ENCODE measurements around the gene TRIM62.

DNA sequence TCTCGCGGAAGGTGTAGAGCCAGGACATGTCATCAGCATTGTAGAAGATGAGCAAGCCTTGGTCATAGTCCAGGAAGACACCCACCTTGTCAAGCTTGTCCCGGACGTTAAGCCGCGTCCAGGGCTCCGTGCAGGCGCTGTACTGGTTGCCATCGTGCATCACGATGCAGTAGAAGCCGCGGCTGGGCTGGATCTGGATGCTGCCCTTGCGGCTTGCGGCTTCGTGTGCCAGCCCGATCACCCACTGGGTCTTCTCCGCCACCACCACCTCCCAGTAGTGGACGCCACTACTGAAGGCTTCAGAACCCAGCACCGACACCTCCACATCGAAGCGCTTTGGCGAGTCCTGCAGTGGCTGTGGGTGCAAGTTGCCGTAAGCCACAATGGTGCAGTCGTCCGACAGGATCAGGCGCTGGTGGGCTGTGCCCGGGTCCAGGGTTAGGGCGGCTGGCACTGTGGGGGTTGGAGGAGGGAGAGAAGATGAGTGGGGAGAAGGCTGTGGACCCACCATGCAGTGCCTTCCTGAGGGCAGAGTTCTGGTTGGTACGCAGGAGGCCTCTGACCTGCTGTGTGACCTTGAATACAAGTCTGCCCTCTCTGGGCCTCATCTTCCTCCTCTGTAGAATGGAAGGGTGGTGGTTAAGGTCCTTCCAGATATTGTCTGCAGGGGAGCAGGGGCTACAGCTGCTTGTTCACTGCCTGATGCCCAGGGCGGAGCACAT is 34.4 kb downstream of the TRIM62 start:
- TF ChIP-seq, protein P1, sequence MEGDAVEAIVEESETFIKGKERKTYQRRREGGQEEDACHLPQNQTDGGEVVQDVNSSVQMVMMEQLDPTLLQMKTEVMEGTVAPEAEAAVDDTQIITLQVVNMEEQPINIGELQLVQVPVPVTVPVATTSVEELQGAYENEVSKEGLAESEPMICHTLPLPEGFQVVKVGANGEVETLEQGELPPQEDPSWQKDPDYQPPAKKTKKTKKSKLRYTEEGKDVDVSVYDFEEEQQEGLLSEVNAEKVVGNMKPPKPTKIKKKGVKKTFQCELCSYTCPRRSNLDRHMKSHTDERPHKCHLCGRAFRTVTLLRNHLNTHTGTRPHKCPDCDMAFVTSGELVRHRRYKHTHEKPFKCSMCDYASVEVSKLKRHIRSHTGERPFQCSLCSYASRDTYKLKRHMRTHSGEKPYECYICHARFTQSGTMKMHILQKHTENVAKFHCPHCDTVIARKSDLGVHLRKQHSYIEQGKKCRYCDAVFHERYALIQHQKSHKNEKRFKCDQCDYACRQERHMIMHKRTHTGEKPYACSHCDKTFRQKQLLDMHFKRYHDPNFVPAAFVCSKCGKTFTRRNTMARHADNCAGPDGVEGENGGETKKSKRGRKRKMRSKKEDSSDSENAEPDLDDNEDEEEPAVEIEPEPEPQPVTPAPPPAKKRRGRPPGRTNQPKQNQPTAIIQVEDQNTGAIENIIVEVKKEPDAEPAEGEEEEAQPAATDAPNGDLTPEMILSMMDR (conservative IDR thresholded peaks at IDR 0.05) = no peak
- no peak for TF ChIP-seq EZH2 (IDR thresholded peaks at IDR 0.05; ENCODE audit: low read depth)

Measured in PC-9 (cell line).